GM19023 (cell line): ENCODE data around the gene RASSF5.
"Not testable (repeated sequence)": the region's sequence is repeated elsewhere in the genome, so short reads cannot be mapped to it uniquely, and the experiment has no call there.

Experiments
- ATAC-seq: cut with Tn5 transposase; IDR thresholded peaks from one replicate; pipeline ENCODE4 v1.9.1; 2021; ENCODE audit warnings: mild to moderate bottlenecking, moderate library complexity; ENCODE audit not compliant: unreplicated experiment

The RASSF5 gene

GRCh38 chr1:206566999-206567398 is 59.7 kb downstream of the RASSF5 start:
- no peak for ATAC-seq

- no peak for ATAC-seq
Observed at GRCh38 chr1:206568256-206568655, 60.9 kb downstream of the RASSF5 start.

- ATAC-seq: no peak
Observed at GRCh38 chr1:206568779-206569352, 61.5 kb downstream of the RASSF5 start.

DNA sequence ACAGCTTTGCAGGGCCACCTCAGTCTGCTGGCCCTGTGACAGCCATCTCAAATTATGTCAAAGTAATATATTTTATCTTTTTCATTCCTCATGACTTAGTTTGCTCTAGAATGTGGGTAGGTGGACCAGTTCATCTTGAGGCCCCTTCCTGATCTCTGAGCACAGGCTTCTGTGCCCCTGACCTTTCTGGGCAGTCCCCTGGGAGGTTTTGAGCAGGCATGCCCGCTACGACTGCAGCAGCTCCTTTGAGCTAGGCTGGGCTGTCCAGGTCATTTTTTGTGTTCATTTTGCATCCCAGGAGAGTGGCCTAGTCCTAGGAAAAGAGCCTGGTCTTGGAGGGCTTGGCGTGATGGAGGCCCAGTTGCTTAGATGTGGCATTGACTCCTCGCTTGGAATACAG is 62.2 kb downstream of the RASSF5 start:
- ATAC-seq: no peak

DNA sequence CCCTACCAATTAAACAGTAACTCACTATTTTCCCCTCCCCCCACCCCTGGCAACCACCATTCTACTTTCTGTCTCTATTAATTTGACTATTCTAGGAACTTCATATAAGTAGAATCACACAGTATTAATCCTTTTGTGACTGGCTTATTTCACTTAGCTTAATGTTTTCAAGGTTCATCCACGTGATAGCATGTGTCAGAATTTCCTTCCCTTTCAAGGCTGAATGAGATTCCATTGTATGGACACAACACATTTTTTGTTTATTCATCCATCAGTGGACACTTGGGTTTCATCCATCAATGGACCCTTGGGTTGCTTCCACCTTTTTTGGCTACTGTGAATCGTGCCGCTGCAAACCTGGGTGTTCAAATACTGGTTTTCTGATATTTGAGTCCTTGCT is 63.2 kb downstream of the RASSF5 start:
- ATAC-seq: no peak

DNA sequence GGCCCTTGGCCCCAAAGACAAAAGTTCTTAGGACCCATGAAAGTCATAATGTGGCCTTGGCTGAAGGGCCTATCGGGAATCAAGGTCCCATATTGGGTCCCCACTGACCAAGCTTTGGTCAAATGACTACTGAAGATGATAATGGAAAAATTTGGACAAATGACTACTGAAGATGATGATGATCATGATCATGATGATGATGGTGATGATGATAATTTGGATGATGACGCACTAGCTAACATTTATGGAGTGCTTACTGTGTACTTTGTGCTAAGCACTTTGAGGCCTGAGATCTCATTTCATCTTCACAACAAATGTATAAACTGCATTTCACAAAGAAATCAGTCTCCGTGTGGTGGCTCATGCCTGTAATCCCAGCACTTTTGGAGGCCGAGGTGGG is 65.5 kb downstream of the RASSF5 start:
- ATAC-seq: no peak

GRCh38 chr1:206573319-206573718 is 66.0 kb downstream of the RASSF5 start:
- no peak for ATAC-seq

DNA sequence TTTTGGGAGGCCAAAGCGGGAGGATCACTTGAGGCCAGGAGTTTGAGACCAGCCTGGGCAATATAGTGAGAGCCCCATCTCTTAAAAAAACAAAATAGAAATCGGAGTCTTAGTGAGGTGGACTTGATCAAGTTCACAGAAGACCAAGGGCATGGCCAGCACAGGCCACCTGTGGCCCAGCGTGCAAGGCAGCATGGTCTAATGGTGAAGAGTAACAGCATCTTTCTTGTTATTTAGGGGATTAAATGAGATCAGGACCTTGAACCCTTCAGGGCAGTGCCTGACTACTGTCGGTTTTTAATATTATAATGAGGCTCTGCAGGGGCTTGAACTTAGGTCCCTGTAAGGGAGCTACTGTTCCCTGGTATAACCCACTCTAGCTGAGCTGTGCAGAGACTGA is 66.4 kb downstream of the RASSF5 start:
- ATAC-seq: no peak

GRCh38 chr1:206575165-206575893 is 68.0 kb downstream of the RASSF5 start:
- no peak for ATAC-seq

- ATAC-seq: no peak
Observed at GRCh38 chr1:206575894-206576737, 68.8 kb downstream of the RASSF5 start.

GRCh38 chr1:206577626-206578025 is 70.3 kb downstream of the RASSF5 start:
- ATAC-seq: no peak

DNA sequence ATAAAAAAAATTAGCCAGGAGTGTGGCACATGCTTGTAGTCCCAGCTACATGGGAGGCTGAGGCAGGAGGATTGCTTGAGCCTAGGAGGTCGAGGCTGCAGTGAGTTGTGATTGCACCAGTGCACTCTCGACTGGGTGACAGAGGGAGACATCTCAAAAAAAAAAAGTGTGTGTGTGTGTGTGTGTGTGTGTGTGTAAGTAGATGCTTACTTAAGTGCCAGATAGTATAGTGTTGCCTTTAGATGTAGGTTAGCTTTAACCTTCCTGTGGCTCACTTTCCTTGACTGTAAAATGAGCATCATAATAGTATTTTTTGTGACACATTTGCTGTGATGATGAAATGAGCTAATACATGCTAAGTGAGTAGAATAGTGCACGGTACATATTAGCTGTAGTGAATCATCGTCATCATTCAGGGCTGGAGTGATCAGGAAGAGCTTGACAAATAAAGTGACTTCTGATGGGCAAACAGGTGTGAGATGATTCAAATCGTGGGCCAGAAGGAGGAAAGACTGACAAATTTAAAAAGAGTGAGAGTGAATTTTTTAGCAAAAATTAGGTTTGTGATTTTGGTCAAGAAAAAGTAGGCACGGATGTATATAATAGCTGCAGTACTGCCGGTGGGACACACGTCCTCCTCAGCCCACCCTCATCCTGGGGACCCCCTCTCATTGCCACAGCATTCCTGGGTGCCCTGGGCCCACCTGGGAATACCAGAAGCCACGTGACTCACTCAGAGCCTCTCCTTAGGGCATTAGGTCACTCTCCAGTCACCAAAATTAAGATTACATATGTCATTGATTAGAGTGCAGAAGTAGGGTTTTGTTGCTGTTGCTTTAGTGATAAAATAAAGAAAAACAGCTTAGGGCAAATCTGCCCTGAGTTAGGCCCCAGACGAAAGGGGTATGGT is 71.0 kb downstream of the RASSF5 start:
- no peak for ATAC-seq

DNA sequence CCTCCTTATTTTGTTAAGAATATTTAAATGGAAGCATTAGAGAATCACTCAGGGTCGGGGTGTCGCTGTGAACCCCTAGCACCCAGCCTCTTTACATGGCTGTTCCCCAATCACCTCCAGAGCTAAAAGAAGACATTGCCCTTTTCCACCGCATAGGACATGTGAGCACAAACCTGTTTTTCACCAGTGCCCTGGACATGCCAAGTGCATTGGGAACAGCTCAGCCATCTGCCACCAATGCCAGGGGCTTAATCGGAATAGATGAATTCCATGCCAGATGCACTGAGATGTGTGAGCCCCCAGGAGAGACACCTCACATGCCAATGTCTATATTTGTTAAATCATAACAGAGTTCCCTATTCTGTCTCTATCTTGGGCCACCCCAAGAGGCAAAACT is 71.6 kb downstream of the RASSF5 start:
- no peak for ATAC-seq

GRCh38 chr1:206579747-206580437 is 72.6 kb downstream of the RASSF5 start:
- peak; percentile 87 for ATAC-seq

DNA sequence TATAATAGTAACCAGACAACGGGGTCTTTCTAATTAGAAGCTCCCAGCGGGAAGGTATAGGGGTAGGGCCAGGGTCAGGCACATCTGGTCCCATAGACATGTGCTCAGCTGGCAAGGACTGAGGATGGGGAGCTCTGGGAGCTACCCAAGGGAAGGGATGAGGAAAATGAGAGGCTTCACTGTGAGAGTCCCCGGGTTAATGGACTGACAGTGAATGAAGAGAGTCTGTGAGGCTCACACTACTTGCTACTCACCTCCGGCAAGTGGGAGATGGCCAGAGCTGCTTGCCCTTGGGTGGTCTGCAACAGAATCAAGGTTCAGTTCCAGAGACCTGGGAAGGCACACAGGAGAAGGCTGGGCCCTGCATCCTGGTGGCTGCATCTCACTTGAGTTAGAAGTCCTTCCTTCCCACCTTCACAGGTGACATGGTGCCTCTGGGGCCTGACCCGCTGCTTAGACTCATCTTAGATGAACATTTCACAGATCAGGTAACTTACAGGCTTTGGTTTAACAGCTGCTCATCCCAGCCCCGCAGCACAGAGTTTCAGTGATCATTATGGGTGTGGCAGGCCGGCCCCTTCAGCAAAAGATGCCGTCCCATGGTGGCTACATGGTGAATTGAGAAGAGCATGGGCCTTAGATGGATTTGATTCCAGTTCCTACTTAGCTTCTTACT is 73.2 kb downstream of the RASSF5 start:
- no peak for ATAC-seq

GRCh38 chr1:206581114-206581497 is 73.8 kb downstream of the RASSF5 start:
- ATAC-seq: not testable (repeated sequence)

GRCh38 chr1:206581571-206581981 is 74.2 kb downstream of the RASSF5 start:
- ATAC-seq: no peak

DNA sequence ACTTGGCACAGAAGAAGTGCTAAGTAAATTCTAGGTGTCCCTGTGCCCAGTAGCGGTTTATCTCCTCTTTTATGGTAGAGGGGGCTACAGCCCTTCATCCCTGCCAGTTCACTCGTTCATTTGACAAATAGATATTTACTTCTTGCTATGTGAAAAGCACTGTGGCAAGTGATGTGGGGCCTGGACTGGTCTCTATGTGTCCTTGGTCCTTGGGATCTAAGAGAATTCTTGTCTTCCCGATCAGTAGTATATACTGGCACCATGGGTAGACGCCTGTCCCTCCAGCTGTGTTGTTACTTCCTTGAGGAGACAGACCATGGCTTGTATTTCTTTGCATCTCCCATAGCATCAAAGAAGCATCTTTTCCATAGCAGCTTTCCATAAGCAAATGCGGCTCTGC is 75.2 kb downstream of the RASSF5 start:
- no peak for ATAC-seq

- ATAC-seq: no peak
Observed at GRCh38 chr1:206582971-206583706, 75.8 kb downstream of the RASSF5 start.
